ENCODE measurements around the gene NDUFV2.

The NDUFV2 gene

DNA sequence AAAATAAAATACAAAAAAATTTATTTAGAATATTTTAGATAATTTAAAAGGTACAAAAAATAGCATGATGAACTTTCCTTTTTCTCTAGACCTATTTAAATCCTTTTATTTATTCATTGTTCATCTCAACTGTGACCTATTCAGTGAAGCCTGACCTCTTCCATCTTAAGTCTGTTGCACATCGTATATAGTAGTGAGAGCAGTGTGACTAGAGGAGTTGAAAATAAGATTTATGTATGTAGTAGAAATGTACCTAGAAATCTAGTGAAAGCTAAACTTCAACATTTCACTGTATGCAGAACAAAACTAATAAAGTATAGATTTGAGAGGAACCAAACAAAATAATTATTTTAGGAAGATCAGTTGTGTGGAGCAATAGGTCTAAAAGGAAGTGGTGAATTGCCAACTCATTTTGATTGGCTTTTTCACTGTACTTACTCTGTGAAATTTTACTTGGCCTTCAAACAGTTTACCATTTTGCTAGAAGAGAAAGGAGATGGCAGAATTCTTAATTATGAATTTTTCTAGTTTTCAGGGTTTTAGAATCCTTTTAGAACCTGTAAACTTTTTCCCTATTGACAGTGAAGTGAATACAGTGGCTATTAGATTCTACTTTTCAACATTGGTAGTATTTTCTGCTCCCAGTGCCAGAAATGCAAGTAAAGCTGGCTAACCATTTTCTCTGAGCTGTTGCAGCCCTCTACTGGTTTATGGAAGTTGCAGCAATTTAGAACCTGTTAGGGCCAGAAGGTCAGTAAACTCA lies 45.1 kb downstream of the NDUFV2 start:
- peak; percentile 37 for DNase-seq
- peak overlapping the region; percentile 48 for H3K27ac ChIP-seq
- no peaks in the 10 kb centered on the region for H3K9me3 ChIP-seq (ENCODE audit: severe bottlenecking)
- no peak overlapping the region for H3K4me3 ChIP-seq (ENCODE audit: low read depth, low read length)
- H3K27me3 ChIP-seq (ENCODE audit: insufficient read depth, low read depth, severe bottlenecking) = no peaks in the 10 kb centered on the region
- TF ChIP-seq CTCF (IDR thresholded peaks at IDR 0.05; ENCODE audit: low read depth, low read length) = peak; percentile 69
- H3K36me3 ChIP-seq = no peaks in the 10 kb centered on the region; the same call in 1 of the 2 replicates

- no peak for TF ChIP-seq CTCF (IDR thresholded peaks at IDR 0.05; ENCODE audit: low read depth, low read length)
- Histone ChIP-seq H3K9me3 (ENCODE audit: severe bottlenecking) (no peaks in the 10 kb centered on the region), H3K27me3 (ENCODE audit: insufficient read depth, low read depth, severe bottlenecking) (no peaks in the 10 kb centered on the region), H3K36me3 (no peaks in the 10 kb centered on the region; the same call in 1 of the 2 replicates), H3K27ac (peak overlapping the region; percentile 48), H3K4me3 (ENCODE audit: low read depth, low read length) (no peak overlapping the region)
- no peak for DNase-seq
These were observed 45.7 kb downstream of the NDUFV2 start for GRCh38 chr18:9148203-9148552.

- Histone ChIP-seq H3K9me3 (ENCODE audit: severe bottlenecking) (no peaks in the 10 kb centered on the region), H3K36me3 (peaks cover 5% of the 10 kb centered on the region; the same call in 1 of the 2 replicates), H3K27ac (no peak overlapping the region), H3K27me3 (ENCODE audit: insufficient read depth, low read depth, severe bottlenecking) (no peaks in the 10 kb centered on the region), H3K4me3 (ENCODE audit: low read depth, low read length) (no peak overlapping the region)
- no peak for DNase-seq
- TF ChIP-seq CTCF (IDR thresholded peaks at IDR 0.05; ENCODE audit: low read depth, low read length) = no peak
These were observed 47.6 kb downstream of the NDUFV2 start for GRCh38 chr18:9150121-9150520.

GRCh38 chr18:9153256-9153655 lies 50.8 kb downstream of the NDUFV2 start:
- peaks cover 5% of the 10 kb centered on the region; the same call in 1 of the 2 replicates for H3K36me3 ChIP-seq
- TF ChIP-seq CTCF (IDR thresholded peaks at IDR 0.05; ENCODE audit: low read depth, low read length) = no peak
- no peaks in the 10 kb centered on the region for H3K27me3 ChIP-seq (ENCODE audit: insufficient read depth, low read depth, severe bottlenecking)
- no peak overlapping the region for H3K27ac ChIP-seq
- no peak for DNase-seq
- H3K9me3 ChIP-seq (ENCODE audit: severe bottlenecking) = no peaks in the 10 kb centered on the region
- H3K4me3 ChIP-seq (ENCODE audit: low read depth, low read length) = no peak overlapping the region

DNA sequence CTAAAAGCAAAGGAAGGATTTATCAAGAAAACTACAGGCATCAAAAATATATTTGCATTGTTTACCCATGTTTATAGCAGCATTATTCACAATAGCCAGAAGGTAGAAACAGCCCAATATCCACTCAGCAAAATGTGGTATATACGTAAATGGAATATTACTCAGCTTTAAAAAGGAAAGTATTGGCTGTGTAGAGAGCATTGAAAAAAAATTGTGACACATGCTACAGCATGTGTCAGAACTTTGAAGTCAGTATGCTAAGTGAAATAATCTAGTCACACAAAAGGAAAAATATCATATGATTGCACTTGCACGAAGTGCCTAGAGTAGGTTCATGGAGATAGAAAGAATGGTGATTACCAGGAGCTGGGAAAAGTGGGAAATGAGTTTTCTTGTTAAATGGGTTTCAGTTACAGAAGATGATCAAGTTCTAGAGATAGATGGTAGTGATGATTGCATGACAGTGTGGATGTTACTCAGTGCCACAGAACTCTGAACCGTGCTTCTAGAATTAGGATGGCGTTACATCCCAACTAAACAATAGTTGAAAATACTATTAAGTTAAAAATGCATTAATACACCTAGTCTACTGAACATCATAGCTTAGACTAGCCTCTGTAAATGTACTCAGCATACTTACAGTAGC lies 54.2 kb downstream of the NDUFV2 start:
- H3K9me3 ChIP-seq (ENCODE audit: severe bottlenecking) = no peaks in the 10 kb centered on the region
- peaks cover 5% of the 10 kb centered on the region; the same call in 1 of the 2 replicates for H3K36me3 ChIP-seq
- no peak for DNase-seq
- no peaks in the 10 kb centered on the region for H3K27me3 ChIP-seq (ENCODE audit: insufficient read depth, low read depth, severe bottlenecking)
- H3K4me3 ChIP-seq (ENCODE audit: low read depth, low read length) = no peak overlapping the region
- no peak overlapping the region for H3K27ac ChIP-seq
- TF ChIP-seq CTCF (IDR thresholded peaks at IDR 0.05; ENCODE audit: low read depth, low read length) = no peak

Data from WERI-Rb-1 (cell line).